Endometrial microvascular endothelial cells (primary cell): ENCODE data around the gene RAB40A. TPM values are rescaled to one million over a fixed set of nuclear protein-coding genes. Genes with fewer than 3 reads are reported as not detected.
"Not testable (repeated sequence)": the region's sequence is repeated elsewhere in the genome, so short reads cannot be mapped to it uniquely, and the experiment has no call there.

Experiments
- in situ Hi-C: cut with HindIII; loops from 2 replicates; pipeline ENCODE4 v1.10.0; 2017; ENCODE audit warnings: low sequenced_read_pairs, low pct_unique_long_range_greater_than_20kb; ENCODE audit errors: inconsistent ontology term
- total RNA-seq: library from RNA; depleted of rRNA; stranded (reverse); fragments of >200 nt; gene quantifications from one replicate; pipeline ENCODE4 v1.2.3, GENCODE V29; 2015; ENCODE audit errors: inconsistent ontology term

The RAB40A gene
- total RNA-seq, 1 donor from 2014 or later: not detected

- in situ Hi-C loops: no loop called here
Observed at GRCh38 chrX:103530545-103530944, 11.3 kb upstream of the RAB40A start.

- in situ Hi-C loops: no loop called here
Observed at GRCh38 chrX:103529550-103529949, 10.3 kb upstream of the RAB40A start.

GRCh38 chrX:103524747-103525146, 5.5 kb upstream of the RAB40A start:
- in situ Hi-C loops: no loop called here

GRCh38 chrX:103523605-103524004, 4.3 kb upstream of the RAB40A start:
- in situ Hi-C loops: no loop called here

DNA sequence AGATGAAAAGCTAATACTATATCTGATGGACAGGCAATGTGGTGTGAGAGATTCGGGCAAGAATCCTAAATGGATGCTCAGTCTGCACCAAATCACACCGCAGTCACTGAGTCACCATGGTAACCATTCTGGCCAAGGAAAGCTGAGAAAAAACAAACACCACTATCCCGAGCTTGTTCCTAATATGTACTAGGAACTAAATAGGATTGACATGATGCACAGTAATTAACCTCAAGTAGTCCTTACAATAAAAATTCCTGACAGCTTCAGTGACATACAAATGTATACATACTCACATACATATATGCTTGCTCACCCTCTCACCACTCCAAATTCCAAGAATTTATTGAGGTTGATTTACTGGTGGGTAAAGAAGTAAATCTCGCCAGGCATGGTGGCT, 1.1 kb upstream of the RAB40A start:
- in situ Hi-C loops: no loop called here

- in situ Hi-C loops: no loop called here
Observed at GRCh38 chrX:103518571-103518970, 718 bp downstream of the RAB40A start.

DNA sequence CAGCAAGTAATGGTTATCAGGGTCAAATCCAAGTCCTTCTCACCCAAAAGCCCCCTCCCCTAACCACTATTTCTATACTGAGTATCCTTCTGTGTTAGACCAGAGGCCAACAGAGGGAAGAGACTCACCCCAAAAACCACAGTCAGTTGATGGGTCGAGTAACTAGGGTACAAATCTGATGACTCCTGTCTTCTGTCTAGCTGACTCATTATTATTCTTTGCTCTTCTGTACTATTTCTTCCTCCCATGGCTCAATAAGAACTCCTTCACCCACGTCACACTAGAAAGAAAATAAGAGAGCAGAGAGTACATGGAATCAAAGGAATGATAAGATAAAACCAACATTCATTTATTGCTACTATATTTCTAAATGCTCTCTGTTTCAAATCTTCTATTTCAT, 2.0 kb downstream of the RAB40A start:
- in situ Hi-C loops: no loop called here

- in situ Hi-C loops: no loop called here
Observed at GRCh38 chrX:103513476-103514108, 5.7 kb downstream of the RAB40A start.

DNA sequence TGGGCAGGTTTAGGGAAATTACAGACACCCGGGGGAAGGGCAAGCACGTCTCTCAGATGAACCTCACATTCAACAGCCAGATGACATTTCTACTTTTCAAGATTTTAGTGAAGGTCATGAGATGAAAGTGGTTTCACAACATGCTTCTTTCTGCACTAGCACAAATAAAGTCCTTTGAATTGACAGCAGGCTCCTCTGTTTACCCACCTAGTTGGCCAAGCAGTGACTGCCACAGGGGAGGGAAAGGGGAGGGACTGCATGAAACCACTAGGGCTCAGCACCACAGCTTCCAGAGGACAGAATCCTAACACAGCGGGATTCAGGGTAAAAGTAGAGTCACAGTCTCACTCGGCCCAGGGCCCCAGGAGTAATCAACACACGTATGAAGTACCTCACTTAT, 6.2 kb downstream of the RAB40A start:
- in situ Hi-C loops: no loop called here

DNA sequence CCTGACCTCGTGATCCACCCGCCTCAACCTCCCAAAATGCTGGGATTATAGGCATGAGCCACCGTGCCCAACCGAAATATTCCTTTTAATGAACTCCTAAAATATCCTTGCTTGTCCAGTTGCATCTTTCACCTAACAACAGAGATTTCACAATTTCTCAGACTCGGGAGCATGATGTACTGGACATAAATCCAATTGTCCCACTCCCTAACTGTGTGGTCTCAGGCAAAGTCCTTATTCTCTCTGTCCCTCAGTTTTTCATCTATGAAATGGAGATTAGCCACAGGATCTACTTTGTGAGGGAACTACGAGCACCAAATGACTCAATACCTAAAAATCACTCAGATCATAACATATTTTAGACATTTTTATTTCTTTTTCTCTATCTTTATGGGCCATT, 9.3 kb downstream of the RAB40A start:
- in situ Hi-C loops: no loop called here

- in situ Hi-C loops: no loop called here
Observed at GRCh38 chrX:103503853-103504207, 15.5 kb downstream of the RAB40A start.

GRCh38 chrX:103503163-103503852, 16.0 kb downstream of the RAB40A start:
- in situ Hi-C loops: no loop called here

DNA sequence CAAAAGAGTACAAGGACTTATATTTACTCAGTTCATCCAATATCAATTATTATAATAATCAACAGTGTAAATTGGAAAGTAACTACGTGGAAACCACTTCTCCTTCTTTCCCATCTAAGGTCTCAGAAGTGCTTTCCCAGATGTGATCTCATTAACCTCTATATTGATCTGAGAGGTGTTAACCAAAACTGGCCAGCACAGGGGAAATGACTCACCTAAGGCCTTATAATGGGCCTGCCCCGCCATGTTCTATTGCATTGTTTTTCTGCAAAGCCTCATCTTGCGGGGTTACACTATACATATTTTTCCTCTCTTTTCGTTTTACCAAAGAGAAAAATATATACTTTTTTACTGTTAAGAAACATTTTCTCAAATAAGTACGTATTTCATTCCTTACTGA, 20.5 kb downstream of the RAB40A start:
- in situ Hi-C loops: no loop called here

GRCh38 chrX:103495786-103496185, 23.5 kb downstream of the RAB40A start:
- in situ Hi-C loops: no loop called here

- in situ Hi-C loops: not testable (repeated sequence)
Observed at GRCh38 chrX:103493578-103493977, 25.7 kb downstream of the RAB40A start.

DNA sequence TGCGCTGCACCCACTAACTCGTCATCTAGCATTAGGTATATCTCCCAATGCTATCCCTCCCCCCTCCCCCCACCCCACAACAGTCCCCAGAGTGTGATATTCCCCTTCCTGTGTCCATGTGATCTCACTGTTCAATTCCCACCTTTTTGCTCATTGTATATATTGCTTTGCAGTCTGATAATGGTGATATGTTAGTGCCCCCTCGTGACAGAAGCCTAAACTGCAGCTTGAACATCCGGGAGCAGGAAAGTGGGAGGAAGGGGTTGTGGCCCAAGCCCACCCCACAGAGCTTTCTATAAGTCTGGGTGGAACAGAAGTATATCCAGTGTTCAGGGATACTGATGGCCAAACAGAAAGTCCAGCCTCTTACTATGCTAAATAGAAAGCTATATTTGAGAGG, 29.6 kb downstream of the RAB40A start:
- in situ Hi-C loops: not testable (repeated sequence)

DNA sequence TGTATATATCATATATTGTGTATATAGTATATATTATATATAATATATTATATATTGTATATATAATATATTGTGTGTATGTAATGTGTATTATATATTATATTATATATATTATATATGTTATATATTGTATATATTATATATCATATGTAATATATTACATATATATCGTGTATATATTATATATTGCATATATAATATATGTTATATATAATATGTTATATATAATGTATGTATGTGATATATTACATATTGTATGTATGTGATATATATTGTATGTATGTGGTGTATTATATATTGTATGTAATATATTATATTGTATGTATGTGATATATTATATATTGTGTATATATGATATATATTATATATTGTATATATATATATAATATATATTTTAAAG, 30.5 kb downstream of the RAB40A start:
- in situ Hi-C loops: no loop called here

- in situ Hi-C loops: no loop called here
Observed at GRCh38 chrX:103488332-103488731, 31.0 kb downstream of the RAB40A start.

GRCh38 chrX:103483720-103484119, 35.6 kb downstream of the RAB40A start:
- in situ Hi-C loops: no loop called here

- in situ Hi-C loops: no loop called here
Observed at GRCh38 chrX:103480526-103480925, 38.8 kb downstream of the RAB40A start.

GRCh38 chrX:103477496-103477895, 41.8 kb downstream of the RAB40A start:
- in situ Hi-C loops: no loop called here
